Endothelial cell of umbilical vein (primary cell): ENCODE results near the gene JAG2. TPM values are rescaled to one million over a fixed set of nuclear protein-coding genes. Genes with fewer than 3 reads are reported as not detected.

Experiments
- BruUV-seq: library from RNA; stranded (reverse); fragments of 400-500 nt; replicated peaks from 2 replicates; lab custom pipeline; 2021; lab: Mats Ljungman, UMichigan
- CTCF ChIA-PET: fragments of 300-600, 350-600 bp; sonication (Branson Sonifier 250); formaldehyde crosslinking; loops from one replicate; lab custom pipeline; 2021; ENCODE audit warnings: antibody characterized with exemption, inconsistent platforms; lab: Charles Lee
- POLR2A ChIA-PET: fragments of 300-600, 350-600 bp; sonication (Branson Sonifier 250); formaldehyde crosslinking; loops from one replicate; lab custom pipeline; 2021; ENCODE audit warnings: antibody characterized with exemption, inconsistent platforms; lab: Charles Lee
- DNase-seq: peaks from one replicate; pipeline ENCODE4 v3.0.0-alpha.2; 2011; ENCODE audit warnings: low read depth, low spot score
- FAIRE-seq: peaks from 2 replicates; lab custom pipeline; 2011; peaks lifted over from hg19 to GRCh38; lab: Jason Lieb, UNC
- H2AFZ ChIP-seq: 2 replicates; pipeline ENCODE4 v1.6.0; 2012; ENCODE audit warnings: low read depth, low read length, control low read depth, inconsistent platforms
- H3K27ac ChIP-seq: 2 replicates; pipeline ENCODE4 v1.5.1; 2011; ENCODE audit warnings: low read depth, mild to moderate bottlenecking, control low read depth, low read length, moderate library complexity; ENCODE audit not compliant: insufficient read depth
- H3K27me3 ChIP-seq, 2 experiments: 2 replicates each; pipeline versions ENCODE4 v1.6.0 to v1.6.1; 2011; ENCODE audit warnings: low read length in 2 of 2, mixed read lengths in 1 of 2; ENCODE audit not compliant: control insufficient read depth in 2 of 2, insufficient read depth in 2 of 2
- H3K36me3 ChIP-seq, 2 experiments: 2 replicates in 1 of 2; 3 replicates in 1 of 2; pipeline ENCODE4 v1.5.1; 2011; ENCODE audit warnings: low read length in 2 of 2, mild to moderate bottlenecking in 1 of 2, moderate library complexity in 1 of 2; ENCODE audit not compliant: control insufficient read depth in 2 of 2, insufficient read depth in 2 of 2; ENCODE audit errors: extremely low read depth in 1 of 2
- H3K4me1 ChIP-seq: 3 replicates; pipeline ENCODE4 v1.5.1; 2011; ENCODE audit warnings: mild to moderate bottlenecking, low read length; ENCODE audit not compliant: control insufficient read depth, insufficient read depth; ENCODE audit errors: extremely low read depth
- H3K4me2 ChIP-seq: 2 replicates; pipeline ENCODE4 v1.6.1; 2011; ENCODE audit warnings: low read length, control low read depth, mixed read lengths; ENCODE audit not compliant: insufficient read depth
- H3K4me3 ChIP-seq, 3 experiments: fragments of 200-600 bp in 1 of 3; sonication (generic), shearing (Covaris generic) in 1 of 3; replicated peaks in 1 of 3; 2 replicates each; pipeline ENCODE4 v1.5.1; 2011 to 2016; ENCODE audit warnings: control low read depth in 3 of 3, low read length in 3 of 3, mild to moderate bottlenecking in 2 of 3, inconsistent platforms in 1 of 3, low read depth in 1 of 3, moderate library complexity in 1 of 3; ENCODE audit not compliant: insufficient read depth in 1 of 3
- H3K79me2 ChIP-seq: 2 replicates; pipeline ENCODE4 v1.6.0; 2012; ENCODE audit warnings: low read length, inconsistent platforms; ENCODE audit not compliant: control insufficient read depth, insufficient read depth
- H3K9ac ChIP-seq: replicated peaks from 2 replicates; pipeline ENCODE3; 2011; ENCODE audit warnings: low read length, control low read depth; ENCODE audit not compliant: insufficient read depth; ENCODE audit errors: extremely low read depth
- H3K9me1 ChIP-seq: replicated peaks from 3 replicates; pipeline ENCODE4 v1.6.0; 2011; ENCODE audit warnings: mild to moderate bottlenecking, low read length; ENCODE audit not compliant: control insufficient read depth, insufficient read depth; ENCODE audit errors: extremely low read depth
- H3K9me3 ChIP-seq: replicated peaks from 2 replicates; pipeline ENCODE4 v1.5.1; 2012; ENCODE audit warnings: low read length, inconsistent platforms; ENCODE audit not compliant: control insufficient read depth, insufficient read depth
- H4K20me1 ChIP-seq: replicated peaks from 2 replicates; pipeline ENCODE3; 2011; ENCODE audit warnings: mild to moderate bottlenecking, low read length; ENCODE audit not compliant: control insufficient read depth, insufficient read depth; ENCODE audit errors: extremely low read depth
- CTCF ChIP-seq, 2 donors: IDR thresholded peaks; 1 replicate in 1 of 2; 2 replicates in 1 of 2; pipeline ENCODE4 v1.5.1; 2011; ENCODE audit warnings: low read length in 2 of 2, mild to moderate bottlenecking in 2 of 2, moderate library complexity in 2 of 2, control low read depth in 1 of 2, inconsistent platforms in 1 of 2, low read depth in 1 of 2; ENCODE audit not compliant: insufficient read depth in 1 of 2; ENCODE audit errors: extremely low read depth in 1 of 2
- EZH2 ChIP-seq: IDR thresholded peaks from 2 replicates; pipeline ENCODE4 v1.6.1; 2012; ENCODE audit warnings: borderline replicate concordance, low read depth, mild to moderate bottlenecking, moderate library complexity, low read length, inconsistent platforms; ENCODE audit not compliant: severe bottlenecking
- FOS ChIP-seq: IDR thresholded peaks from 2 replicates; pipeline ENCODE4 v1.6.1; 2011; ENCODE audit warnings: mild to moderate bottlenecking, low read length, moderate library complexity, borderline replicate concordance; ENCODE audit not compliant: insufficient read depth
- GATA2 ChIP-seq: IDR thresholded peaks from 2 replicates; pipeline ENCODE4 v1.7.0; 2011; ENCODE audit warnings: low read depth, mild to moderate bottlenecking, moderate library complexity, mixed read lengths, low read length; ENCODE audit not compliant: insufficient read length, insufficient read depth
- MAX ChIP-seq: IDR thresholded peaks from 2 replicates; pipeline ENCODE4 v1.6.1; 2011; ENCODE audit not compliant: insufficient read depth, insufficient read length
- MYC ChIP-seq: IDR thresholded peaks from one replicate; pipeline ENCODE4 v1.6.1; 2011; ENCODE audit warnings: mild to moderate bottlenecking, low read depth, low read length
- POLR2A ChIP-seq: IDR thresholded peaks from 2 replicates; pipeline ENCODE4 v1.6.1; 2012; ENCODE audit warnings: low read depth, mild to moderate bottlenecking, control low read depth, low read length
- POLR2AphosphoS5 ChIP-seq: IDR thresholded peaks from 2 replicates; pipeline ENCODE4 v1.6.1; 2012; ENCODE audit warnings: low read depth, mild to moderate bottlenecking, control low read depth, low read length, moderate library complexity; ENCODE audit not compliant: insufficient read depth
- dilution Hi-C: fragments of 300-500 bp; cut with MboI; formaldehyde crosslinking; loops from one replicate; pipeline ENCODE4 v1.15.0; 2019; ENCODE audit warnings: low sequenced_read_pairs; ENCODE audit not compliant: extremely low pct_ligation_motif_present
- intact Hi-C: fragments of 100-400 bp; cut with micrococcal nuclease; formaldehyde crosslinking; loops from one replicate; pipeline ENCODE4 v1.10.0; 2022
- polyA plus RNA-seq, 4 experiments: library from polyadenylated mRNA; depleted of rRNA in 3 of 4; stranded (reverse) in 3 of 4; unstranded in 1 of 4; fragments of >200 nt; gene quantifications; 2 replicates each; pipeline versions ENCODE4 v1.2.1 to v1.2.3, GENCODE V29; 2011 to 2012; ENCODE audit warnings: missing spikeins in 1 of 4
- total RNA-seq: library from RNA; stranded (reverse); gene quantifications from 2 replicates; pipeline ENCODE4 v1.2.3, GENCODE V29; 2021

The JAG2 gene
- total and polyA plus RNA-seq, 2 donors (not counting 3 experiments of a cell fraction or from before 2014, with no cell fraction given) = 105 to 128 TPM

- H3K36me3 ChIP-seq = peaks cover 9 to 52% of the 10 kb centered on the region in 2 experiments
- no peak overlapping the region for H3K4me3 ChIP-seq
- DNase-seq = no peak
- ChIA-PET POLR2A (no interaction called here), CTCF (no interaction called here)
- TF ChIP-seq EZH2 (no peak), FOS (no peak), MAX (no peak), CTCF (IDR thresholded peaks at IDR 0.05; ENCODE audit: extremely low read depth in 1 of 2, insufficient read depth in 1 of 2, low read depth in 1 of 2, low read length in 2 of 2) (no peak), POLR2A (no peak), GATA2 (no peak), POLR2AphosphoS5 (no peak), MYC (no peak)
- no peak overlapping the region for H3K4me2 ChIP-seq
- H3K9me3 ChIP-seq = no peaks in the 10 kb centered on the region
- H4K20me1 ChIP-seq = no peaks in the 10 kb centered on the region
- dilution Hi-C loops (no loop called here), intact Hi-C loops (no loop called here)
- no peaks in the 10 kb centered on the region for H3K27me3 ChIP-seq
- no peak for FAIRE-seq
- no peaks in the 10 kb centered on the region for H3K79me2 ChIP-seq
- no peak overlapping the region for H3K27ac ChIP-seq
- no TSS peak for BruUV-seq
- no peaks in the 10 kb centered on the region for H3K9me1 ChIP-seq
- no peak overlapping the region for H3K9ac ChIP-seq
- H3K4me1 ChIP-seq = no peaks in the 10 kb centered on the region
- no peak overlapping the region for H2AFZ ChIP-seq
Observed at GRCh38 chr14:105149146-105149781, 19.3 kb downstream of the JAG2 start.
